ENCODE measurements around the gene STUM.
A peak's percentile ranks its signal among the peaks of the same experiment; 100 is the strongest.
"Not testable (repeated sequence)": the region's sequence is repeated elsewhere in the genome, so short reads cannot be mapped to it uniquely, and the experiment has no call there.

STUM gene

DNA sequence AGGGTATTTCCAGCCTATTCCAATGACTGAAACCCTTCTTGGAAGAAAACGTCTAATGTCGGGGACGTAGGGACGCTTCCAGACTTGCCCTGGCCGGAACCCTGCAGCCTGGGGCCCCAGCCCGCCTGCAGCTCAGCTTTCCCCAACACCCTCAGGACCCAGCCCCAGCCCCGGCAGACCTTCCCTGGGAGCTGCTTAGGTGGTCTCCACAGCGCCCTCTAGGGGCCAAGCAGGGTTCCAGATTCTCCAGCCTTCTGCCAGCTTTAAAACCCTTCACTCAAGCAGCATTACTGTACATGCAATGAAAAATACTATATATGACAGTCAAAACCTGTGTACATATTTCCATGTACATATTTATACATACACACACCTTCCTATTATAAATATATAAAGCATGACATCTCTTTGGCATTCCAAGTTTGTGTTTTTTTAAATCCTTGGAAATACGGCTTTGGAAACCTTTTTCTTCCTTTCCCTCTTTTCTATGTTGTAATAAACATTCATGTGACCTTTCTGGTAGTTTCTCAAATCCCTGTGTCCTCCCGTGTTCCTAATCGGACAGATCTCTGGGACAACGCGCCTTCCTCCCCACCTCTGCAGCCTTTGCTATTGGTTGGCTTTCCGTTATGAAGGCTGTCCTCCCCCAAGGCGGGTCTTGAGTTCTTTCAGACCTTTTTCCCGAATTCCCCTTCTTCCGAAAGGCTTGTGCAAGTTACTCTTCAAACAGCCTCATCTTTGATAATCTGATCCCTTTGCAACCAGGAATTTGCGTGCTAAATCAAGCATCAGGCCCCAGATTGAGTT is 60.3 kb downstream of the STUM start:
- intact Hi-C loops (cut with DNase I): loop anchor here (5.0 kb wide), 1 partner anchor 62 kb away; the partner anchor contains the start of gene STUM
- DNase-seq: peak; percentile 64 to 88 (median 80)

DNA sequence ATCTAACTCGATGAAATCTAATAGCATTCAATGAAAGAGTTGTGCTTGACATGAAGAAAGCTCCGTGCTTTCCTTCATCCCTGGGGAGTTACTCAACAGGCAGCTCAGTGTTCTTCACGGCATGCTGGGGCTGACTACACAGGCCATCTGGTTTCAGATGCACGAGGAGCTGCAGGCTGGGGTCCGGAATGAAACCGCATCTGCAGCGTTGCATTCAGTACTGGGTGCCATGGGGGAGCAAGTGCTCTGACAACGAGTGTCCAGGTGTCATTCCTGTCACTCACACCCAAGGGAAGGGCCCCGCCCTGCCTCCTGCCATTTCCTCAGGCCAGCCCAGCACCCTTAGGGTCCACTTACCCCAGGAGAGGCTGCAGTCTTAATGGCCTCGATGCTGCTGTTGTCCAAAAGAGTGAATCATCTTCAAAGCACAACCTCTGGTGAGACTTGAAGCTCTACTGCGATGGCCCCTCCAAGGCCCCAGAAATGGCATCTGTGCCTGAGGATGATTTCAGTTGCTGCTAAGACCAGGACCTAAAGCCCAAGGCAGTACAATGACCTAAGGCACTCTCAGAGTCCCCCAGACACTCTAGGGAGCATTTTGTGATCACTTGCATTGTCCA is 61.4 kb downstream of the STUM start:
- peak in 1 of 42 donors; percentile 8 for DNase-seq
- intact Hi-C loops (cut with DNase I): loop anchor here (5.0 kb wide), 1 partner anchor 63 kb away; the partner anchor contains the start of gene STUM

DNA sequence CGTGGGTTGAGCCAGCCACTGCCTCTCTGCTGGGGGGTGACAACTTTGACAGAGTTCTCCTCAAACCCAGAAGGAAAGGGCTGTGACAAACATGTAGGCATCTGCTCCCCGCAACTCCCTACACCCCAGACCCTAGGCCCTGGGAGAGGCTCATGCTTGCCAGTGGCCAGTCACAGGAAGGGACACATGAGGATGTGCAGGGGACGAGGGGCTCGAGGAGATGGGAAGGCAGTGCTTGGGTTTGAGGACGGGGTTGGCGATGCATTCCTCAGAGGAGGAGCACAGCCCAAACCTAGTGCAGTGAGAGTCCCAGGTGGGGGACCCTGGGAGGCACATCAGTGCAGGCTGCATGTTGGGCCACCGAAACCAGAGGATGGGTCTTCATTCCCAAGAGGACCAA is 62.1 kb downstream of the STUM start:
- no peak for DNase-seq
- intact Hi-C loops (cut with DNase I): no loop called here

DNA sequence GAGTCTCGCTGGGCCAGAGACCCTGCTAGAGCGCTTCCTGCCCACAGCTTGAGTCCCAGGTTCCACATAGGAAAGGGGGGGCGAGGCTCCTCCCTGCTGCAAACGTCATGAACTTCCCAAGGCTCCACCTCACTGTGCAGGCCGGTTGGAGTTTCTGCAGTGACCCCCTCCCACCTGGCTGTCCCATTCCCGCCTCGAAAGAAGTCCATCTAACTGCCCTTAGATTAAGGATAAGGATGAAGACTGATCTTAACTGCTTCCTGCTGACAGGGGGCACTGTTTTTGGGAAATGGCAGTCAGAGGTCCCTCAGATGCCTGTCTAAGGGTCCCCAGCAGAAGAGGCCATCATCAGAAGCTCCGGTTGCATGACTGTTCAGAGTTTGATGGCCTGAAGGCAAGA is 62.7 kb downstream of the STUM start:
- DNase-seq: peak in 1 of 42 donors; percentile 5
- intact Hi-C loops (cut with DNase I): no loop called here

DNA sequence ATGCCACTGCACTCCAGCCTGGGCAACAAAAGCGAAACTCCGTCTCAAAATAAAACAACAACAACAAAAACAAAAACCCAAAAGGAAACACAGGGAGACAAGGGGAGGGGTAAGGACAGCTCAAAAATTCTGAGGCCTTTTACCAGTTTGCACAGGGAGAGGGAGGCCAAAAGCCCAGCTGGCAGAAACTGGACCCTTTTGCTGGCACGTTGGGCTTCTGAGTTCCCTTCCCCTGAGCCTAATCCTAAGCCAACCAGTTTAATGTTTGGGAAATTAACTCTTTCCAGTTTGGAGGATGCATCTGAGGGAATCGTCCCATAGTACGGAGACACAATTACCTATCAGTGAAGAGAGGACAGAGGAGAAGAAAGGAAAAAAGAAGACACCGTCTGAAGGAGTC is 63.4 kb downstream of the STUM start:
- DNase-seq; intact Hi-C loops (cut with DNase I): not testable (repeated sequence)

DNA sequence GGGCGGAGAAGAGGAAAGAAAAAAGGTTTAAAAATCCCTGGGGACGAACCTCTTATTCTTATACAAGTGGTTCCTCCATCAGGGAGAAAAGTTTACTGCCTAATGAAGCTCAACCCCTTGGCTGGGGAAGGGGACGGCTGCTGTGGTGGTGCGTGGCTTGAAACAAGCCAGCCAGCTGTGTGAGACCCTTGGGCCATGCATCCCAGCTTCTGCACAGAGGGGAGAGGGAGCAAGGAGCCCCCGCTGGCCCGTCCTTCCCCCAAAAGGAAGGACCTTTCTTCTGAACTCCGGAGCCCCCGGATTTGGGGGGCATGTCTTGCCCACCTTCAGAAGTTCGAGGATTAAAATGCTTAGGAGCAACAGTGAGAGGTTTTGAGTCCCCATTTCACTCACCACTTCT is 67.3 kb downstream of the STUM start:
- intact Hi-C loops (cut with DNase I): no loop called here
- peak in 1 of 42 donors; percentile 2 for DNase-seq

DNA sequence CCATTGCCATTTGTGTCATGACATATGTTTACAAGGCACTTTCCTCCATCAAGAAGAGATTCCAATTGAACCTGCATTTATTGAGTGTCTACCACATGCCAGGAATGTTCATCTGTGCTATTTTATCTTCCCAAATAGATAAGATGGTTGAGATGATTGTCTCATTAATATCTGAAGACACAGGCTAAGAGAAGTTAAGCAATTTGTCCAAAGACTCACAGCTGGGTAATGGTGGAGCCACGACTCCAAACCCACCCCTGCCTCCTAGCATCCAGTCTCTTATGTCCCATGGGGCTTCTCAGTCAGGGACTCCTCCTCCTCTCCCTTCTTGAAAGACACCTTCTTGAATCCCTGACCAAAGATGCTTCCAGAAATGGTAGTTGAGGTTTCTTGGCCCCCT is 68.1 kb downstream of the STUM start:
- intact Hi-C loops (cut with DNase I): no loop called here
- DNase-seq: no peak

DNA sequence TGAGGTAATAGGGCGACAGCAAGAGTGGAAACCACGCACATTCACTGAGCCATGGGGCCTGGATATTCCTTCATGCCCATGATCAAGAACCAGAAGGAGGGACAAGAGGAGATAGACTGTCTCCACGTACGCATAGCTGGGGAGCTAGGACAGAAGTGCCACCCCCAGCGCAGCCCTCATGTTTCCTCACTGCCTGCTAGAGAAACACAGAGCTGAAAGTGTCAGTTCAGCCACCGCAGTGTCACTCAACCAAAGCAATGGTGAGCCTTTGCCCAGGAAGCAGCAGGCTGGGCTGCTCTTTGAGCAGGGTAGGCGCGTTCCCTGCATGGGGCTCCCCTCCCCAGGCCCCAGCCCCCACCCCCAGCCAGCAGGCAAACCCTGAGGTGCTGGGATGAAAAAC is 68.5 kb downstream of the STUM start:
- intact Hi-C loops (cut with DNase I): no loop called here
- peak in 1 of 42 donors; percentile 4 for DNase-seq

DNA sequence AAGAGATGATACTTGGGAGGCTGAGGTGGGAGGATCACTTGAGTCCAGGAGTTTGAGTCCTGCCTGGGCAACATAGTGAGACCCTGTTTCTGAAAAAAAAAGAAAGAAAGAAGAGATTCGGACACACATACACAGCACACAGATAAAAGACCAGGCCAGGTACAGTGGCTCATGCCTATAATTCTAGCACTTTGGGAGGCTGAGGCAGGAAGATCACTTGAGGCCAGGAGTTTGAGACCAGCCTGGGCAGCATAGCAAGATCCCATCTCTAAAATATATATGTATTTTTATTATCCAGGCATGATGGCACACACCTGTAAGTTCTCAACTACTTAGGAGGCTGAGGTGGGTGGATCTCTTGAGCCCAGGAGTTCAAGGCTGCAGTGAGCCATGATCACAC is 69.2 kb downstream of the STUM start:
- DNase-seq; intact Hi-C loops (cut with DNase I): not testable (repeated sequence)

DNA sequence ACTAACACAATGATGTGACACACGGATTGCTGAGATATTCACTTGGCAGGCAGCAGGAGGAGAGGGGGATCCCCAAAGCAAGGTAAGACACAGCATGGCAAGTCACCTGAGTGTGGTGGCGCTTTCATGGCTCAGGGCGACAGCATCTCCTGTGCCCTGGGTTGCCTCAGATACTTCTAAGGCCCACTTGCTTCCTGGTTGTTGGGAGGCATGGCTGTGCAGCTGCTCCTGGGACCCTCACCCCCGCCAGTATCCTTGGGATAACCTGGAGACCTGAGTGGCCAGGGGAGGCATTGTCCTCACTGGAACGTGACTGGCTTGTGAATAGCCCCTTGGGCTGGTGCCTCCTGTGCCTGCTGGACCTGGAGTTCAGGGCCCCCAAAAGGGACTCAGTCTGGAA is 69.8 kb downstream of the STUM start:
- intact Hi-C loops (cut with DNase I): no loop called here
- DNase-seq: peak in 1 of 42 donors; percentile 3

DNA sequence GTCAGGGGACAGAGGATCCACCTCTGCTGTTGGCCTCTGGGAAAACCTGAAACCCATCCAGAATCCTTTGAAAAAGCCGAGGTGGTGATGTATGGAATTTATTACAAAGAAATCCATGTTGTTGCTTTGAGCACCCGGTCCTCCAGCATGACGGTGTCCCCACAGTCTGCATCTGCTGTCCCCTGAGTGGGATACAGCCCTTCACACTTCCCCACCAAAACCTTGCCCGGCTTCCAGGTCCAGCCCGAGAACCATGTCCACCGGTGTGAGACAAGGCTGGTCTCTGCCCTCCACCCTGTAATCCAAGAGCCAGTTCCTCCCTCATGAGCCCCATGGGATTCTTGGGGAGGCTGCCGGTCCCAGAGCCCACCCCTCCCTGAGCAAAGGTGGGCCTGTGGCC is 70.5 kb downstream of the STUM start:
- peak in 1 of 42 donors; percentile 3 for DNase-seq

DNA sequence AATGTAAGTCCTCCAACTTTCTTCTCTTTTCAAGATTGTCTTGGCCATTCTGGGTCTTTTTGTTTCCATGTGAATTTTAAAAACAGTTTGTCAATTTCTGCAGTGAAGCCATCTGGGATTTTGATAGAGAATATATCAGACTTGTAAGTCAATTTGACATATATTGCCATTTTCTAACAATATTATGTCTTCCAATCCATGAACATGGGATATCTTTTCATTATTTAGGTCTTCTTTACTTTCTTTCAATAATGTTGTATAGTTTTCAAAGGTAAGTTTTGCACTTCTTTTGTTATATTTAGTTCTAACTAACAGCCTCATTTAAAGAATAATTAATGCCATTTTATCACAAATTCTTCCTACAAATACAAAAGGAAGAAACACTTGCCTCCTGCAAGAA is 73.4 kb downstream of the STUM start:
- intact Hi-C loops (cut with DNase I): no loop called here

More for the DNA sequence above, 70.5 kb downstream of the STUM start:
- intact Hi-C loops (cut with DNase I): no loop called here

DNA sequence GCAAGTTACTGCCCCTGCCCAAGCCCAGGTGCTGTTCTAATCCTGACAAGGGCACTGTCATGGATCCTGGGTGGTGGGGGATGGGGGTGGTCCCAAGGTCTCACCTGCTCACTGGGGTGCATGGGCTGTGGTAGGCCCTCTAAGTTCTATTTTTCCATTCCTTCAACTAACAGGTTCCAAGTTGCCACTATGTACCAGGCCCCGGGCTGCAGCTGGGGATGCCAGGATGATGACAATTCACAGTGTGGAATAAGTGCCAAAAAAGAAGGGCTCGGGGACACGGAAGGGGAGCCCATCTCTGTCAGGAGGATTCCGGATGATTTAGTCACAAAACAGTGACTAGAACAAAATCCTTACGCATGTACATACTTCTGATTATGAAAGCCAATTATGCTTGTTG is 76.0 kb downstream of the STUM start:
- DNase-seq: peak in 9 of 42 donors; percentile 0 to 32 (median 7)
- intact Hi-C loops (cut with DNase I): no loop called here

More for the DNA sequence above, 73.4 kb downstream of the STUM start:
- DNase-seq: no peak

DNA sequence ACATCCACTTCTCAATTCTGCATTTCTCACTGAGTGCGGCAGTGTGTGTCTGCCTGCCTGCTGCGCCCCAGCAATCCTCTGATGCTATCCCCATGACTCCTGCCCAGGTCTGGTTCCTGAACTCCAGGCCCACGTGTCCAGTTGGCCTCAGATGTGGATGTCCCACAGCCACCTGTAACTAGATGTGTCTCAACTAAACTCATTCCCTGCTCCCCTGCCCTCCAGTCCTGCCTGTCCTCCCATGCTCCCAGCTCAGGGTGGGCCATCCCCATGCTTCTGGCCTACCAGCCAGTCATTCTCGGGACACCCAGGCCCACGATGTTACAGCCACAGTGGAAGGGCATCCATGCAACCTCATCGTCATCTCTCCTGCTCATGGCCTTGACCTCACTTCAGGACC is 76.8 kb downstream of the STUM start:
- intact Hi-C loops (cut with DNase I): no loop called here
- DNase-seq: peak in 9 of 42 donors; percentile 1 to 19 (median 7)

DNA sequence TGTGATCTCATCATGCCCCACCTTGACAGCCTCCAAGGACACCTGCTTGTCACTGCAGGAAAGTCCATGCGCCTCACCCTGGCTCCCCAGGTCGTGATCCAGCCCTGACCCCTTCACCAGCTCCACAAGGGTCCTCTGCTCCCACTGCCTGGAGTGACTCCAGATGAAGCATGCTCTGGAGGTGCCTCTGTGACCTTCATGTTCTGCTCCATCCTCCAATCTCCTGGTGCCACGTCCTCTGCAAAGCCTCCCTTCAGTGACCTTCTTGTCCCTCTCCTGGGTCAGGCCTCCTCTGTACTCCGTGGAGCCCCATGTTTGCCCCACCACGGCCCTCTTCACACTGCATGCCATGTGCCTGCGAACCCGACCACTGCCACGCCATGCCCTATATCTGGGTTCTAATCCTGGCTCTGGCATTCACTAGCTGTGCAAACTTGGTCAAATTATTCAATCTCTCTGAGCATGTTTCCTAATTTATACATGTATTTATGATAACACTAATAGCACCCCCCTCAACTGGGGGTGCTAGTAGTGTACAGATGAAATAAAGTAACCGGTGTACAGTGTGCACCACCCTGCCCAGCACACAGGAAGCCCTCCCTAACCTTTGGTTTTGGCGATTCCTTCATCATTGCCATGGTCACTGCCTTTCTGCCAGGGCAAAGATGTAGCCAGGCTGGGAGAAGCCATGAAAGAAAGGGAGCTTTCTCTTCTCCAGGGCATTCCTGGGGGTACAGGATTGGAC is 77.4 kb downstream of the STUM start:
- intact Hi-C loops (cut with DNase I): no loop called here
- peak in 11 of 42 donors; percentile 3 to 32 (median 12) for DNase-seq

DNA sequence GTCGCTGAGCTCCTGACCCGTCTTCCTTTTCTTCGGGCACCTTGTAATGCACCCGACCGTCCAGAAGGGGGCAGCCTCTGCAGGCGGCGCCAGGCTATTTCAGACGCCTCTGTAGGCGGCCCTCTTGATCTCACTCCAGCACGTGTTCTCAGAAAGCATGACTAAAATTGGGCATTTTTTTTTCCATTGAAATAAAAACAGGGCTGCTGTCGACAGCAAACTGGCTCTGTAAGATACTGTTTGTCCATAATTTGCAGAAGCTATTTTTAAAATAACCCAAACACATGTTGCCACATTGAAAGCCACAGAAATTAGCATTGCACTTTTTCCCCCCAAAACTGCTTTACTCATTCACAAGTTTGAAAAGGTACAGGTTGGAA is 78.0 kb downstream of the STUM start:
- DNase-seq: peak in 41 of 42 donors; percentile 61 to 92 (median 81)
- intact Hi-C loops (cut with DNase I): no loop called here

DNA sequence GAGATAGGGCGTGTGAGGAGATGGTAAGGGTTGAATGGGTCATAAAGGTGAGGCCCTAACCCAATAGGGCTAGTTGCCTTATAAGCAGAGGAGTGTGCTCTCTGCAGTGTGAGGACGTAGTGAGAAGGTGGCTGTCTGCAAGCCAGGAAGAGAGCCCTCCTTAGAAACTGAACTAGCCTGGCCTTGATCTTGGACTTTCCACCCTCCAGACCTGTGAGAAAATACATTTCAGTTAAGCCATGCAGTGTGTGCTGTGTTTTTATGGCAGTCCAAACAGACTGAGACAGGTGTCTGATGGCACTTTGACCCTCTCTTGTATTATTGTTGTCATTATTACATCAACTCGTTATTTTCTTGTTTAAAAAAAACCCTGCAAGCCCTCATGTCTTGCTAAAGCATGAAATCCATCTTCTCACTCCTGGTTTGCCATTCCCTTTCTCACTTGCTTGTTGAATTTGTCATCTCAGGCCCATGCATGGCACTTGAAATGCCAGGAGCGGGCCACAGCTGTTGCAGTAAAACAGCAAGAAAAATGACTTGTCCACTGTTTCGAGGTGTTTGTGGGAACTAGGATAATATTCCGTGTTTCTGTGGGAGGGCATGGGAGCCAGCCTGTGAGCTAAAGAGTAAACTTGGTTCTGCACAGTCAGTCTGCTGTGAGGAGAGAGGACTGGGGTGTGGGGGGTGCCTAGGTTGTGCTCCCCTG is 78.6 kb downstream of the STUM start:
- DNase-seq: peak in 13 of 42 donors; percentile 1 to 40 (median 13)
- intact Hi-C loops (cut with DNase I): no loop called here

DNA sequence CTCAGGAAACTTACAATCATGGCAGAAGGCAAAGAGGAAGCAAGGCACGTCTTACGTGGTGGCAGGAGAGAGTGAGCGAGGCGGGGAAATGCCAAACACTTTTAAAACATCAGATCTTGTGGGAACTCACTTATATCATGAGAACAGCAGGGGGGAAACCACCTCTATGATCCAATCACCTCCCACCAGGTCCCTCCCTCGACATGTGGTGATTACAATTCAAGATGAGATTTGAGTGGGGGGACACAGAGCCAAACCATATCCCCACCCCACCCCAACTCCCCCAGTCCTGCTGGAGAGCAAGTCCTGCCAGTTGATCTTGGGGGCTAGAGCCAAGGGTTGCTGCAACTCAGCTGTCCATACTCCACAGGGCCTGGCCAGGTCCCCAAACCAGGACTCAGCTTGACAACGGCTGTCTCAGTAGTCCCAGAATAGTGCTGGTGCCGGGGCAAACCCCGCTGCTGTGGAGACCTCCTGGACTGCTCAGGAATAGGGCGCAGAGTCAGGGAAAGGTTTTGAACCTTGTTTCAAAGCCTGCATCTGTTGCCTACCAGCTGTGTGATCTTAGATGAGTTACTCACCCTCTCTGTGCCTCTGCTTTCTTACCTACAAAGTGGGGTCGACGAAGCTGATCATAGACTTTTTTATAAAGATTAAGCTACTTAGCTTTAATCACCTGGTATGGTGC is 79.5 kb downstream of the STUM start:
- intact Hi-C loops (cut with DNase I): no loop called here
- DNase-seq: peak in 17 of 42 donors; percentile 1 to 35 (median 10)

All from head of caudate nucleus (tissue), 42 donors.